Right cardiac atrium (tissue), 5 donors: Measurements from ENCODE around the gene HS3ST6. TPM values are rescaled to one million over a fixed set of nuclear protein-coding genes. Genes with fewer than 3 reads are reported as not detected.
A peak's percentile ranks its signal among the peaks of the same experiment; 100 is the strongest.
"Not testable (repeated sequence)": the region's sequence is repeated elsewhere in the genome, so short reads cannot be mapped to it uniquely, and the experiment has no call there.

ENCODE experiments used
- ATAC-seq, 2 donors: fragments of 200-7000 bp; cut with Tn5 transposase; one replicate each; pipeline versions ENCODE4 v1.8.0 to v1.9.1; 2020; ENCODE audit warnings: moderate library complexity in 2 of 2, mild to moderate bottlenecking in 1 of 2
- DNase-seq, 3 donors: peaks; one replicate each; pipeline ENCODE4 v3.0.0-alpha.2; 2020
- H3K27ac ChIP-seq: one replicate; pipeline ENCODE4 v1.5.1; 2013; ENCODE audit warnings: mild to moderate bottlenecking, low read length, control low read depth, moderate library complexity
- H3K27me3 ChIP-seq: one replicate; pipeline ENCODE4 v1.6.1; 2013; ENCODE audit not compliant: control insufficient read depth, insufficient read depth
- H3K4me1 ChIP-seq: one replicate; pipeline ENCODE4 v1.6.1; 2013; ENCODE audit warnings: low read length; ENCODE audit not compliant: control insufficient read depth, insufficient read depth
- H3K4me3 ChIP-seq: one replicate; pipeline ENCODE4 v1.5.1; 2013; ENCODE audit warnings: low read length, control low read depth
- H3K9me3 ChIP-seq: one replicate; pipeline ENCODE4 v1.6.1; 2013; ENCODE audit warnings: low read length; ENCODE audit not compliant: control insufficient read depth
- WGBS: extraction: QIAGEN DNeasy Blood & Tissue Kit; methylation state at CpG from one replicate; pipeline ENCODE4 v1.1.7; 2013; 5-methylcytosine and 5-hydroxymethylcytosine counted together
- intact Hi-C, 4 donors: fragments of 100-400 bp; cut with DNase I; formaldehyde crosslinking; loops; one replicate each; pipeline versions ENCODE4 v1.11.0 to v1.14.0; 2022 to 2023
- polyA plus RNA-seq: library from polyadenylated mRNA; stranded (reverse); fragments of 200-250 nt; gene quantifications from one replicate; pipeline ENCODE4 v1.2.3, GENCODE V29; 2013
- total RNA-seq, 4 donors: library from RNA; stranded (reverse); fragmentation: NEBNext Ultra II Directional; extraction: Animal tissue kit (Norgen Biotek cat#: 25700); gene quantifications; one replicate each; pipeline ENCODE4 v1.2.1, GENCODE V29; 2021
- donor health status: healthy with polysubstance abuse.
- donor health status: DM: no; HTN: yes; CAD: no.
- donor health status: DM: no; HTN: no; CAD: no.
- donor health status: DM: no; HTN: yes; CAD: no; lungs with severe emphysema.
- donor health status: DM: yes; HTN: yes; CAD: no.

Gene HS3ST6
- total and polyA plus RNA-seq, 5 donors = not detected

GRCh38 chr16:1922357-1922756 lies 4.1 kb upstream of the HS3ST6 start:
- H3K4me3 ChIP-seq = no peak overlapping the region
- intact Hi-C loops = loop anchor here in 1 of 4 donors (10.0 kb wide), 1 partner anchor 58 kb away; no protein-coding TSS in a partner anchor
- H3K4me1 ChIP-seq = no peaks in the 10 kb centered on the region
- H3K27ac ChIP-seq = no peak overlapping the region
- H3K27me3 ChIP-seq = no peaks in the 10 kb centered on the region
- 80% methylated on average over 8 of the region's 8 CpGs for WGBS
- DNase-seq (no peak), ATAC-seq (no peak)
- no peaks in the 10 kb centered on the region for H3K9me3 ChIP-seq

GRCh38 chr16:1920727-1921171 lies 2.5 kb upstream of the HS3ST6 start:
- WGBS = 13% methylated on average over 15 of the region's 15 CpGs
- intact Hi-C loops = loop anchor here in 1 of 4 donors (10.0 kb wide), 1 partner anchor 56 kb away; no protein-coding TSS in a partner anchor
- Histone ChIP-seq H3K4me3 (no peak overlapping the region), H3K4me1 (no peaks in the 10 kb centered on the region), H3K27me3 (no peaks in the 10 kb centered on the region), H3K27ac (no peak overlapping the region), H3K9me3 (no peaks in the 10 kb centered on the region)
- peak in 1 of 3 donors; percentile 46 for DNase-seq
- no peak for ATAC-seq

GRCh38 chr16:1920122-1920521 lies 1.9 kb upstream of the HS3ST6 start:
- H3K27me3 ChIP-seq, ATAC-seq, H3K27ac ChIP-seq, H3K9me3 ChIP-seq, H3K4me1 ChIP-seq, H3K4me3 ChIP-seq: not testable (repeated sequence)
- 66% methylated on average over 21 of the region's 21 CpGs for WGBS
- DNase-seq = peak in 1 of 3 donors; percentile 16
- intact Hi-C loops = loop anchor here in 1 of 4 donors (10.0 kb wide), 1 partner anchor 55 kb away; no protein-coding TSS in a partner anchor

DNA sequence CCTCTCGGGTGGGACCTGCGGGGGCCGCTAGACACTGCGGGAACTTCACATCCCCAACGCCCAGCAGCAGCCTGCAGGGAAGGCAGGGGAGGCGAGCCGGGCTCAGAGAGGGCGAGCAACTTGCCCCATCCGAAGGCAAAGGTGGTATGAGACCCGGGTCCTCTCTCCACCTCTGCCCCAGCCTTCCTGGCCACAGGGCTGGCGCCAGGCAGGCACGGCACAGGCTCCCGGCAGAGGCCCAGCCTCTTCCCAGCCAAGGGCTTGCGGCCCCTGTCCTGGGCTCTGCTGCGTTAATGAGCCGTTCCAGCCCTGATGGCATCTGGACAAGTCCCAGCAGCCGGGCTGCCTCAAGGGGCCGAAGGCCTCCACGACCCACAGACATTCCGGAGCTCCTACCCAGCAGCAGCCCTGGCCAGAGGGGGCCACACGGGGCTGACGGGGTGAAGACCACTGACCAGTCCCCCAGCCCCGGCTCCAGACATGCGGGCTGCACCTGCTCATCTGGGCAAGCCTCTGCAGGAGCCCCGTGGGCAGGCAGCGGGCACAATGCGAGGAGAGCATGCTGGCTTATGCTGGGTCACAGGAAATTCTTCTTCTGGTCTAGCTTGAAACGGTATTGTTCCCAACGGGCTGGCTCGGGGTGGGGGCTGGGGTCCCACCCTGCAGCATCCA lies 1.2 kb upstream of the HS3ST6 start:
- intact Hi-C loops = no loop called here
- ATAC-seq (no peak), DNase-seq (peak in 1 of 3 donors; percentile 35)
- Histone ChIP-seq H3K4me3 (no peak overlapping the region), H3K9me3 (no peaks in the 10 kb centered on the region), H3K4me1 (no peaks in the 10 kb centered on the region), H3K27me3 (no peaks in the 10 kb centered on the region), H3K27ac (no peak overlapping the region)
- 31% methylated on average over 30 of the region's 30 CpGs for WGBS

DNA sequence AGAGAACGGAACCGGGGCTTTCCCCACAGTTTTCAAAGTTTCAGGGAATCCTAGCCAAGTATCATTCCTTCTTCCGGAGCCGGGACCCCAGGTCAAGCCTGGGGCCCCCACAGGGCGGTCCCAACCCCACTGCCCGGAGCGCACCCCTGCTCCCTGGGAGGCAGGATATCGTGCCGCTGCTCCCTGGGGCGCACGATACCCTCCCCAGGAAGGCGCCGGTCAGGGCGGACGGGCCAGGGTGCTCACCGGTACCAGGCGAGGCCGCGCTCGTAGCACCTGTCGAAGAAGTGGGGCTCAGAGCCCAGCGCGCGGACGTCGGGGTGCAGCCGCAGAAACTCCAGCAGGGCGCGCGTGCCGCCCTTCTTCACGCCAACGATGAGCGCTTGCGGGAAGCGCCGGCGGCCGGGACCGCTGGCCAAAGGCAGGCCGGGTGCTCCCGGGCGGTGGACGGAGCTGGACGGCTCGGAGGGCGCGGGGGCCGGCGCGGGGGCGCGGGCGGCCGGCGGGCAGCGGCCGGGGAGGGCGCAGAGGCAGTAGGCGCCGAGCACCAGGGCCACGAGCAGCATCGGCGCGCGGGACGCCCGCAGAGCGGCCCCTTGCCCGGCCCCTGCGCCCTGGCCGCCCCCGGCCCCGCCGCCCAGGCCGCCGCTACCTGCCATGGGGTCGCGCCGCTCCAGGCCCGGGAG lies 407 bp downstream of the HS3ST6 start:
- Histone ChIP-seq H3K27ac (no peak overlapping the region), H3K4me3 (peak overlapping the region; percentile 2), H3K27me3 (no peaks in the 10 kb centered on the region), H3K9me3 (no peaks in the 10 kb centered on the region), H3K4me1 (no peaks in the 10 kb centered on the region)
- ATAC-seq = no peak
- 2% methylated on average over 79 of the region's 81 CpGs for WGBS
- DNase-seq = peak in 1 of 3 donors; percentile 13
- intact Hi-C loops = no loop called here

- Histone ChIP-seq H3K4me1 (no peaks in the 10 kb centered on the region), H3K4me3 (no peak overlapping the region), H3K27ac (no peak overlapping the region), H3K9me3 (no peaks in the 10 kb centered on the region), H3K27me3 (no peaks in the 10 kb centered on the region)
- ATAC-seq = no peak
- DNase-seq = peak in 1 of 3 donors; percentile 16
- WGBS = 6% methylated on average over 22 of the region's 22 CpGs
- intact Hi-C loops = no loop called here
Measured at GRCh38 chr16:1917056-1917664, 1.1 kb downstream of the HS3ST6 start.

- ATAC-seq (no peak), DNase-seq (no peak)
- 2% methylated on average over 5 of the region's 5 CpGs for WGBS
- intact Hi-C loops = no loop called here
- no peaks in the 10 kb centered on the region for H3K9me3 ChIP-seq
- no peaks in the 10 kb centered on the region for H3K27me3 ChIP-seq
- no peaks in the 10 kb centered on the region for H3K4me1 ChIP-seq
- H3K27ac ChIP-seq = no peak overlapping the region
- H3K4me3 ChIP-seq = no peak overlapping the region
Measured at GRCh38 chr16:1916640-1916990, 1.6 kb downstream of the HS3ST6 start.

DNA sequence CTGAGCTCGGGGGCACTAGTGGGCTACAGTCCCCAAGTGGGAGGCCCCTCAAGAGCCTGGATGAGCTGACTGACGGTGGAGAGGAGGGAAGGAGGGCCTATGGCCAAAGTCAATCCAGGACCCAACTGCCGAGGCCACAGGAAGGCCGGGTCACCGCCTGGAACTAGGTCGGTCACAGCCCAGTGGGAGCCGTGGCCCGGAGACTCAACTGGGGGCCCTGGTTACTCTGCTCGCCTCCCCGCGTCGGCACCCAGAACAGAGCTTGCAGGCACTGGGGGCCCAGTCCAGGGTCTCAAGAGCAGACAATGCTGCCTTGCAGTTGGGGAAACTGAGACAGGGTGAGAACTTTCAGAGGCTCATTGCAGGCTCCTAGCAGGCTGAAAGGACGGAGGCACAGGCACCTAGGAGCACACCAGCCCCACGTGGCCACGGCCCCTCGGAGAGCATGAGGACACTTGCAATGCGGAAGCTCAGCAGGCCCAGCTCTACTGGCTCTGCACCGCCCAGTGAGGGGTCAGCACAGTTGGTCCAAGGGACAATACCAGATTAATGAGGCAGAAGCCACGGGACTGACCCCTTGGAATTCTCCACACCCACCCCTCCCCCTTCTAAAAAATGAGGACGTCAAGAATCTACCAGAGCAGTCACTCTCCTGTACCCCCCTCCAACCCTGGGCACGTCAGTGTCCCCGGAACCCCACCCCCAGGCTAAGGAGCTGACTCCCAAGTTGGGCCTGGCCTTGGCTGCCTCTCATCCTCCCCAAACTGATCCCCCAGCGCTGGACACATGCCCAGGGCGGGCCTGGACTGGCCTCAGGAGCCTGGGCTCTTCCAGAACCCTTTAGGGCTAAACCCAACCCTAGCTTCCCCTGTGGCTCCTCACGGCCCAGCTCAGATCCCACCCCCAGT lies 2.2 kb downstream of the HS3ST6 start:
- DNase-seq = peak in 1 of 3 donors; percentile 15
- H3K27me3 ChIP-seq = no peaks in the 10 kb centered on the region
- intact Hi-C loops = no loop called here

DNA sequence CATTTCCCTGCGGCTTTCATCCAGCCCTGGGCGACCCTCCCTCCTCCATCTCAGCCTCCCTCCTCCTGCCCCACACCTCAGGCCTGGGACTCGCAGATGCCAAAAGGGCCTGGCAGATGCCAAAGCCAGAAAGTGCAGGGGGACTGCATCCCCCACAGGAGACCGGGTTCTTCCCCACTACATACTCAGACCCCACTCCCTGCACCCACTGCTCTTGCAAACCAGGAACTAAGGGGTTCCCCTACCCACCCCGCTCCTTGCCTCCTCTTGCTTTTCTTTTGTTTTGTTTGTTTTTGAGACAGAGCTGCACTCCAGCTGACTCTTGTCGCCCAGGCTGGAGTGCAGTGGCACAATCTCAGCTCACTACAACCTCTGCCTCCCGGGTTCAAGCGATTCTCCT lies 3.2 kb downstream of the HS3ST6 start:
- H3K9me3 ChIP-seq = no peaks in the 10 kb centered on the region
- H3K27ac ChIP-seq = no peak overlapping the region
- DNase-seq (no peak), ATAC-seq (no peak)
- H3K4me3 ChIP-seq = no peak overlapping the region
- H3K27me3 ChIP-seq = no peaks in the 10 kb centered on the region
- intact Hi-C loops = no loop called here
- no peaks in the 10 kb centered on the region for H3K4me1 ChIP-seq
- 41% methylated on average over 8 of the region's 8 CpGs for WGBS

More for the DNA sequence above, 2.2 kb downstream of the HS3ST6 start:
- ATAC-seq = no peak
- no peaks in the 10 kb centered on the region for H3K9me3 ChIP-seq
- no peaks in the 10 kb centered on the region for H3K4me1 ChIP-seq
- 59% methylated on average over 25 of the region's 25 CpGs for WGBS
- H3K4me3 ChIP-seq = no peak overlapping the region
- no peak overlapping the region for H3K27ac ChIP-seq

- Histone ChIP-seq H3K9me3 (no peaks in the 10 kb centered on the region), H3K4me3 (no peak overlapping the region), H3K27ac (no peak overlapping the region), H3K4me1 (no peaks in the 10 kb centered on the region), H3K27me3 (no peaks in the 10 kb centered on the region)
- DNase-seq = peak in 1 of 3 donors; percentile 13
- ATAC-seq = no peak
- intact Hi-C loops = no loop called here
- 36% methylated on average over 15 of the region's 15 CpGs for WGBS
Measured at GRCh38 chr16:1914084-1914608, 4.1 kb downstream of the HS3ST6 start.
